HG02852 (cell line): Measurements from ENCODE around the gene LMTK2.
A peak's percentile ranks its signal among the peaks of the same experiment; 100 is the strongest.

ENCODE experiments used
- ATAC-seq: cut with Tn5 transposase; IDR thresholded peaks from one replicate; pipeline ENCODE4 v1.9.1; 2021; ENCODE audit warnings: mild to moderate bottlenecking, moderate library complexity; ENCODE audit not compliant: unreplicated experiment

The LMTK2 gene

DNA sequence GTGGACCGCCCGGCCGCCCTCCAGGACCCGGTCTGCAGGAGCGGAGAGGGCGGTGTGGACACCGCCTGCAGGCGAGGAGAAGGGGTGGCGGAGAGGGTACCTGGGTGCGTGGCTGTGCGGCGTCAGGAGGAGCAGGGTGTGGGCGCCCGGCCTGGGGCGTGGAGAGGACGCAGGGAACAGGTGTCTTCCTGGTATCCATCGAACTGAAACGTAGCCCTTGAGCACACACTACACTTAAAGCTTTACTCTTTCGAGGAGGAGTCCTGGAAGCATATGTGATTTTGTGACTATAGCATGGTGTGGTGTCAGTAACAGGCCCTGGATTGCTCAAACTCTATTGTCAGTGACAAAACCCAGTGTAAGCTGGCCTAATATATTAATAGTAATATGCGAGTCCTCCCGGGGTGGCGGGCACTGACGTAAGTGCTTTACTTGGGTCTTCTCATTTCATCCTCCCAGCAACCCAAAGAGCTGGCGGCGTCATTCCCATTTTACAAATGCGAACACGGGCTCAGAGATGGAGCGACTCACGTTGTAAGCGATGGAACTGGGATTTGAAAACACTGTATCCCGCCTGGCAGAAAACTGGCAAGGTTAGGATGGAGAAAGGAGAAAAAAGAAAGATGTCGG is 145.9 kb downstream of the LMTK2 start:
- ATAC-seq: peak; percentile 28

DNA sequence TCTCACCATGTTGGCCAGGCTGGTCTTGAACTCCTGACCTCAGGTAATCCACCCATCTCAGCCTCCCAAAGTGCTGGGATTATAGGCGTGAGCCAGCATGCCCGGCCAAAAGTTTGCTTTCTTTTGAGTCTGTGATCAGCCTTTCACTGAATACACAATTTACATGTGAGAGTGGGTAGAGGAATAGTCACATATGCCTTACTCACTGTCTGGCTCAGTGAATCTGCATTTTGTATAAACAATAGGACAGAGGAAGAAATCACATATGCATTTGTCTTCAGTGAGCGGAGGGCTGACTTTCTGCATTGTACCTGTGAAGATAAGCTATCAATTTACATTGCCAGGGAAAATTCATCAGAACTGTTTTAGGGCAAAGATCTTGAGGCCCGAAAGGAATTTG is 147.9 kb downstream of the LMTK2 start:
- ATAC-seq: no peak

DNA sequence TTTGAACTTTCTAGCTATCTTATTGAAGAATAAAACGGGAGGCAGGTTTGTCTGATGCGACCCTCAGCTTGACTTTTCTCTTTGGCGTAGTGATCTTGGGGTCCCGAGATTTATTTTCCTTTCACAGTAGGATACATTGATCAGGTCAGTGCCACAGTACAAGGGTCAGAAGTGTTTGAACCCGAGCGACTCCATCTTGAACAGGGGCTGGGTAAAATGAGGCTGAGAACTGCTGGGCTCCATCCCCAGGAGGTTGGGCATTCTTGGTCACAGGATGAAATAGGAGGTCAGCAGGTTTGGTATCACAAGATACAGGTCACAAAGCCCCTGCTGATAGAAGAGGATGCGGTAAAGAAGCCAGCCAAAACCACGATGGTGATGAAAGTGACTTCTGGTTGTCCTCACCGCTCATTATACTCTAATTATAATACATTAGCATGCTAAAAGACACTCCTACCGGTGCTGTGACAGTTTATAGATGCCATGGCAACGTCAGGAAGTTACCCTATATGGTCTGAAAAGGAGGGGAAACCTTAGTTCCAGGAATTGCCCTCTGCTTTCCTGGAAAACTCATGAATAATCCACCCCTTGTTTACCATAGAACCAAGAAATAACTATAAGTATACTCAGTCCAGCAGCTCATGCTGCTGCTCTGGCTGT is 148.4 kb downstream of the LMTK2 start:
- ATAC-seq: no peak

DNA sequence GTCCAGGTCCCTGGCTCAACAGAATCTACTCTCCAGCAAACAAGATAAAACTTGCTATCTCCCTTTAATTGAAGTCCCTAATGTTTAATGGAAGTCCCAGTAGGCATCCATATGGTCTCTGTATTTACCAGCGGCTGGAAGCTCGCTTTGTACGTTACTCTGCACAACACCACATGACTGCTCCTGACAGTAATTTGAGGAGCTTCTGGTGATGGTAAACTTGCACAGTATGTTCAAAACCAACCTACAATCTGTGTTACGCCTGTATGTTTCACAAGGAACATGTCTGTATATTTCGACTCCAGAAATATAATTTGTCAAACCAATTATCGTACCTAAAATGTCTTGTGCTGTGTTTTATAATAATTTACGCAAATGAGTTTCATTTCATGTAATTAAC is 149.8 kb downstream of the LMTK2 start:
- ATAC-seq: no peak

DNA sequence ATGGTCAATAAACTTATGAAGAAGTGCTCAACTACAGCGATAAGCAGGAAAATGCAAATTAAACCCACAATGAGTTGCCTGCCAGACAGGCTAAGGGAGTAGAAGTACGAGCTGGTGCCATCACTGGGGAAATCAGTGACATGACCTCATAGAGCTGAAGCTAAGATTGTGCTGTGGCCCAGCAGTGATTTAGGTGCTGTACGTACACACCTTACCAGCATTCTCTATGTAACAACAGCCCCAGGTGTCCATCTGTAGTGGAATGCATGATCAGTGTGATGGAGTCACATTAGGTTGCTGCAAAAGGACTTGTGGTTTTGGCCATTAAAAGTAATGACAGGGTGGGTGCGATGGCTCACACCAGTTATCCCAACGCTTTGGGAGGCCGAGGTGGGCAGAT is 151.0 kb downstream of the LMTK2 start:
- ATAC-seq: no peak
